Caco-2 (cell line): ENCODE results near the gene COA8. TPM values are rescaled to one million over a fixed set of nuclear protein-coding genes. Genes with fewer than 3 reads are reported as not detected.

Source experiments
- BruUV-seq: library from RNA; stranded (reverse); fragments of 400-500 nt; replicated peaks from 2 replicates; lab custom pipeline; 2021; lab: Mats Ljungman, UMichigan
- CTCF ChIA-PET: fragments of 300-600 bp; sonication (Branson Sonifier 250); formaldehyde crosslinking; loops from one replicate; lab custom pipeline; 2022; ENCODE audit warnings: antibody characterized with exemption; lab: Charles Lee
- POLR2A ChIA-PET: fragments of 300-600 bp; sonication (Branson Sonifier 250); formaldehyde crosslinking; loops from one replicate; lab custom pipeline; 2022; ENCODE audit warnings: antibody characterized with exemption; lab: Charles Lee
- DNase-seq, 2 experiments: peaks; one replicate each; pipeline versions ENCODE4 v3.0.0 to v3.0.0-alpha.2; 2020 to 2022
- H3K27me3 ChIP-seq: replicated peaks from 2 replicates; pipeline ENCODE4 v1.6.0; 2011; ENCODE audit warnings: low read length; ENCODE audit not compliant: control insufficient read depth, insufficient read depth
- H3K36me3 ChIP-seq: 2 replicates; pipeline ENCODE4 v1.5.1; 2011; ENCODE audit warnings: low read length; ENCODE audit not compliant: control insufficient read depth, insufficient read depth
- H3K4me1 ChIP-seq: fragments of 250-450 bp; sonication (Bioruptor Pico); 2 replicates; pipeline ENCODE4 v1.5.1; 2020; ENCODE audit warnings: mild to moderate bottlenecking
- H3K4me3 ChIP-seq: 2 replicates; pipeline ENCODE4 v1.5.1; 2011; ENCODE audit warnings: low read depth, mild to moderate bottlenecking, control low read depth, low read length
- H3K9me3 ChIP-seq: fragments of 250-450 bp; sonication (Bioruptor Pico); 2 replicates; pipeline ENCODE4 v1.5.1; 2020; ENCODE audit warnings: mild to moderate bottlenecking, moderate library complexity
- H3K27ac Mint-ChIP-seq: one replicate; pipeline ENCODE4 v1.8.0; 2022; ENCODE audit warnings: mixed read lengths; ENCODE audit not compliant: unreplicated experiment
- H3K27me3 Mint-ChIP-seq: one replicate; pipeline ENCODE4 v1.8.0; 2022; ENCODE audit warnings: mixed read lengths; ENCODE audit not compliant: insufficient read depth, unreplicated experiment
- H3K36me3 Mint-ChIP-seq: one replicate; pipeline ENCODE4 v1.8.0; 2022; ENCODE audit warnings: mild to moderate bottlenecking, mixed read lengths; ENCODE audit not compliant: insufficient read depth, unreplicated experiment
- H3K4me1 Mint-ChIP-seq: one replicate; pipeline ENCODE4 v1.8.0; 2022; ENCODE audit warnings: low read depth, mixed read lengths; ENCODE audit not compliant: unreplicated experiment
- H3K4me3 Mint-ChIP-seq: one replicate; pipeline ENCODE4 v1.8.0; 2022; ENCODE audit warnings: mild to moderate bottlenecking, moderate library complexity, mixed read lengths; ENCODE audit not compliant: unreplicated experiment
- H3K9me3 Mint-ChIP-seq: one replicate; pipeline ENCODE4 v1.8.0; 2022; ENCODE audit warnings: mixed read lengths; ENCODE audit not compliant: unreplicated experiment
- intact Hi-C: fragments of 100-400 bp; cut with micrococcal nuclease; formaldehyde crosslinking; loops from one replicate; pipeline ENCODE4 v1.10.0; 2022; ENCODE audit not compliant: unreplicated experiment
- total RNA-seq: library from RNA; stranded (reverse); gene quantifications from 2 replicates; pipeline ENCODE4 v1.2.3, GENCODE V29; 2022
- TF ChIP-seq, protein P1 (sequence below), 2 experiments: fragments of 200-600 bp in 1 of 2; IDR thresholded peaks; 1 replicate in 1 of 2; 2 replicates in 1 of 2; pipeline versions ENCODE4 v1.5.1 to v1.8.0; 2011 to 2022; ENCODE audit warnings: antibody characterized with exemption in 1 of 2, control low read depth in 1 of 2, inconsistent platforms in 1 of 2, low read depth in 1 of 2, low read length in 1 of 2, mild to moderate bottlenecking in 1 of 2, moderate library complexity in 1 of 2; ENCODE audit not compliant: insufficient read depth in 1 of 2, severe bottlenecking in 1 of 2, unreplicated experiment in 1 of 2

The COA8 gene
- total RNA-seq, 1 experiment from 2014 or later = 50.7 TPM

DNA sequence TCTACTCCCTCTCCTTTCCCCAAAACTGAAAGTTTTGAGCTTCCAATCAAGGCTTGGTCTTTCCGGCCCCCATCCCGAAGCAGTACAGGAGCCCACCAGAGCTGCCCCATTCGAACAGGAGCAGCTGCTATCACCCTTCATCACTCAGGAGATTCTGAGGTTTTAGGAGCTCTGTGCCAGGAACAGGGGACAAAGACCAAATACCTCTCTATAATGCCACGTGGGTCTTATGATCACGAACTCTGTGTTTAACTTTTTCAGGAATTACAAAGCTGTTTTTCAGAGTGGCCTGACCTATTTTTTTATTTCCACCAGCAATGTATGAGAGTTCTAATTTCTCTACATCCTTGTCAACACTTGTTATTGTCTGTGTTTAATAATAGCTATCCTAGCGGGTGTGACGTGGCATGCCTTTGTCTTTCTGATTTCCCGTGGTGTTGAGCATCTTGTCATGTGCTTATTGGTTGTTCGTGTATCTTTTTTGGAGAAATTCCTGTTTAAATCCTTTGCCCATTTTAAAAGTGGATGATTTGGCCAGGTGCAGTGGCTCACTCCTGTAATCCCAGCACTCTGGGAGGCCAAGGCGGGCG, 21.7 kb downstream of the COA8 start:
- no peaks in the 10 kb centered on the region; the same call in 1 of the 2 replicates for H3K36me3 ChIP-seq
- no peak overlapping the region for H3K27ac Mint-ChIP-seq
- CTCF ChIA-PET = no interaction called here

DNA sequence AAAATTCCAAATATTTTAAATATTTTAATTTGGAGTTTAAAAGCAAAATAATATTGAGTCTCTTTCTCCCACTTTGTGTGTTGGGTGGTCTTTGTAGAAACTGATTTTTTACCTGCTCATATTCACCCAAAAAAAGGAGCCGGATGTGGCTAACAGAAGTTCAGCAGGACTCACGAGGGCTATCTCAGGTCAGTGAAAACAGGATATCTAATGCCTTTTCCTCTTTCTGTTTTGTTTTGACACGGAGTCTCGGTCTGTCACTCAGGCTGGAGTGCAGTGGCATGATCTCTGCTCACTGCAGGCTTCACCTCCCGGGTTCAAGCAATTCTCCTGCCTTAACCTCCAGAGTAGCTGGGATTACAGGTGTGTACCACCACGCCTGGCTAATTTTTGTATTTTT, 30.8 kb downstream of the COA8 start:
- Histone ChIP-seq H3K27me3 (no peaks in the 10 kb centered on the region), H3K36me3 (no peaks in the 10 kb centered on the region; the same call in 1 of the 2 replicates), H3K9me3 (no peaks in the 10 kb centered on the region), H3K4me1 (no peaks in the 10 kb centered on the region), H3K4me3 (no peak overlapping the region)
- no TSS peak for BruUV-seq
- Mint-ChIP-seq H3K36me3 (peaks cover 15% of the 10 kb centered on the region), H3K4me1 (no peaks in the 10 kb centered on the region), H3K27me3 (no peaks in the 10 kb centered on the region), H3K27ac (no peak overlapping the region), H3K4me3 (no peak overlapping the region), H3K9me3 (no peaks in the 10 kb centered on the region)
- intact Hi-C loops = no loop called here
- POLR2A ChIA-PET = no interaction called here
- no peak for DNase-seq
- CTCF ChIA-PET = no interaction called here
- TF ChIP-seq, protein P1, sequence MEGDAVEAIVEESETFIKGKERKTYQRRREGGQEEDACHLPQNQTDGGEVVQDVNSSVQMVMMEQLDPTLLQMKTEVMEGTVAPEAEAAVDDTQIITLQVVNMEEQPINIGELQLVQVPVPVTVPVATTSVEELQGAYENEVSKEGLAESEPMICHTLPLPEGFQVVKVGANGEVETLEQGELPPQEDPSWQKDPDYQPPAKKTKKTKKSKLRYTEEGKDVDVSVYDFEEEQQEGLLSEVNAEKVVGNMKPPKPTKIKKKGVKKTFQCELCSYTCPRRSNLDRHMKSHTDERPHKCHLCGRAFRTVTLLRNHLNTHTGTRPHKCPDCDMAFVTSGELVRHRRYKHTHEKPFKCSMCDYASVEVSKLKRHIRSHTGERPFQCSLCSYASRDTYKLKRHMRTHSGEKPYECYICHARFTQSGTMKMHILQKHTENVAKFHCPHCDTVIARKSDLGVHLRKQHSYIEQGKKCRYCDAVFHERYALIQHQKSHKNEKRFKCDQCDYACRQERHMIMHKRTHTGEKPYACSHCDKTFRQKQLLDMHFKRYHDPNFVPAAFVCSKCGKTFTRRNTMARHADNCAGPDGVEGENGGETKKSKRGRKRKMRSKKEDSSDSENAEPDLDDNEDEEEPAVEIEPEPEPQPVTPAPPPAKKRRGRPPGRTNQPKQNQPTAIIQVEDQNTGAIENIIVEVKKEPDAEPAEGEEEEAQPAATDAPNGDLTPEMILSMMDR (IDR thresholded peaks at IDR 0.05; ENCODE audit: insufficient read depth in 1 of 2, low read depth in 1 of 2, low read length in 1 of 2, severe bottlenecking in 1 of 2, unreplicated experiment in 1 of 2) = no peak

More for the DNA sequence above, 21.7 kb downstream of the COA8 start:
- Histone ChIP-seq H3K9me3 (no peaks in the 10 kb centered on the region), H3K27me3 (no peaks in the 10 kb centered on the region), H3K4me1 (no peaks in the 10 kb centered on the region), H3K4me3 (no peak overlapping the region)
- Mint-ChIP-seq H3K4me3 (no peak overlapping the region), H3K9me3 (no peaks in the 10 kb centered on the region), H3K4me1 (no peaks in the 10 kb centered on the region), H3K36me3 (peaks cover 40% of the 10 kb centered on the region), H3K27me3 (no peaks in the 10 kb centered on the region)
- TF ChIP-seq, protein P1 (IDR thresholded peaks at IDR 0.05; ENCODE audit: insufficient read depth in 1 of 2, low read depth in 1 of 2, low read length in 1 of 2, severe bottlenecking in 1 of 2, unreplicated experiment in 1 of 2) = no peak
- BruUV-seq = no TSS peak
- DNase-seq = no peak
- POLR2A ChIA-PET = no interaction called here
- intact Hi-C loops = no loop called here

DNA sequence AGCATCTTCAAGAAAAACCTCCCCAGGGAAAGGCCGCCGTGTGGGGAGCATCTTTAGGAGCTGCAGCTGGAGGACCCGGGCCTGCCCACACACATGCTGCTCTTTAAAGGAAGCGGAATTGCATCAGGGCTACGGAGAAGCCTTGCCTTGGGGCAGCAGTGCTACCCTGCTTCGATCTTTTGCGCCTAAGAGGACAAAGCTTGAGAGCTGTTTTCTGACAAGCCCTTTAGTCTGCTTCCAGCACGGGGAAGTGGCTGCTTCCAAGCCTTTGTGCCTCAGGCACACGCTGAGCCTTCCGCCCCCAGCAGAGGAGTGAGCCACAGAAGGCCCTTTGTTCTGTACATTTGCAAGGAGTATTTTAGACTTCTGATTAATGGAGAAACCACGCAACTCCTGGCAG, 31.5 kb downstream of the COA8 start:
- CTCF ChIA-PET = no interaction called here
- Histone ChIP-seq H3K9me3 (no peaks in the 10 kb centered on the region), H3K4me1 (no peaks in the 10 kb centered on the region), H3K27me3 (no peaks in the 10 kb centered on the region), H3K36me3 (no peaks in the 10 kb centered on the region; the same call in 1 of the 2 replicates), H3K4me3 (no peak overlapping the region)
- no peak for DNase-seq
- H3K4me1 Mint-ChIP-seq = no peaks in the 10 kb centered on the region
- peaks cover 8% of the 10 kb centered on the region for H3K36me3 Mint-ChIP-seq
- TF ChIP-seq, protein P1 (IDR thresholded peaks at IDR 0.05; ENCODE audit: insufficient read depth in 1 of 2, low read depth in 1 of 2, low read length in 1 of 2, severe bottlenecking in 1 of 2, unreplicated experiment in 1 of 2) = no peak
- H3K27ac Mint-ChIP-seq = no peak overlapping the region
- POLR2A ChIA-PET = interaction anchor here (0.6 kb wide), 1 partner anchor 33 kb away, joined by 5 read pairs; no protein-coding TSS in a partner anchor
- H3K4me3 Mint-ChIP-seq = no peak overlapping the region
- H3K27me3 Mint-ChIP-seq = no peaks in the 10 kb centered on the region
- BruUV-seq = no TSS peak
- H3K9me3 Mint-ChIP-seq = no peaks in the 10 kb centered on the region
- intact Hi-C loops = no loop called here
